Measurements from ENCODE around the gene TXNL1. TPM values are rescaled to one million over a fixed set of nuclear protein-coding genes. Genes with fewer than 3 reads are reported as not detected.

Gene TXNL1
- total RNA-seq, 1 experiment from 2014 or later: 90.4 TPM

DNA sequence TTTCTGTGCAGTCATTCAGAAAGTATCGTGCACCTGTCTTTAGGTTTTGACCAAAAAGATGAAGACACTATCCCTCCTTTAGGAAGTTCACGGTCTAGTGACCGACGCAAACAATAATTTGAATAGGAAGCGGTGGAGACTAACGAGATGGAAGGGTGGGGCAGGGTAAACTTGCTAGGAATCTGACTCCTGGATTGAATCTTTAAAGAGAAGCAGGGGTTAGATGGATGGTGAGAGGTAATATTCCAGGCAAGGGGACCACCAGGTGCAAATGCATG is 651 bp upstream of the TXNL1 start:
- Histone ChIP-seq H4K5ac (ENCODE audit: insufficient read length, low read depth, low read length) (no peak overlapping the region), H3K27me3 (ENCODE audit: insufficient read depth, low read length) (no peaks in the 10 kb centered on the region), H4K8ac (replicated peaks; ENCODE audit: insufficient read length, low read depth, low read length) (no peak overlapping the region), H4K20me1 (ENCODE audit: control insufficient read depth, insufficient read depth, insufficient read length) (no peaks in the 10 kb centered on the region), H3K4me1 (ENCODE audit: insufficient read depth, low read length) (no peaks in the 10 kb centered on the region), H3K9ac (ENCODE audit: extremely low read depth, insufficient read length, low read length) (peak overlapping the region; percentile 79), H3K27ac (ENCODE audit: insufficient read length, low read depth, low read length) (no peak overlapping the region), H3K23ac (ENCODE audit: insufficient read length, low read depth, low read length) (no peak overlapping the region), H2BK12ac (ENCODE audit: insufficient read length, low read depth, low read length) (no peak overlapping the region), H3T11ph (ENCODE audit: low read length) (no peak overlapping the region), H3K79me1 (ENCODE audit: insufficient read depth, low read depth, low read length, poor library complexity, severe bottlenecking) (no peaks in the 10 kb centered on the region), H3K9me3 (ENCODE audit: control insufficient read depth, low read depth, low read length) (no peaks in the 10 kb centered on the region), H3K18ac (ENCODE audit: insufficient read length, low read depth, low read length) (peak overlapping the region; percentile 69), H2BK5ac (ENCODE audit: insufficient read length, low read length) (no peak overlapping the region), H2BK120ac (ENCODE audit: low read depth, low read length, poor library complexity, severe bottlenecking) (no peak overlapping the region), H2AK5ac (ENCODE audit: insufficient read length, low read length) (no peak overlapping the region), H2AFZ (ENCODE audit: low read length) (no peak overlapping the region), H3K56ac (ENCODE audit: insufficient read length, low read depth, low read length) (no peak overlapping the region), H3K79me2 (ENCODE audit: insufficient read depth, low read length) (peaks cover 33% of the 10 kb centered on the region), H3K14ac (ENCODE audit: insufficient read depth, low read length) (no peak overlapping the region), H4K91ac (ENCODE audit: insufficient read length, low read depth, low read length) (no peak overlapping the region), H3K4me2 (ENCODE audit: insufficient read depth, insufficient read length, low read length) (peak overlapping the region; percentile 71), H3K4ac (ENCODE audit: low read depth, low read length) (no peak overlapping the region), H2BK20ac (ENCODE audit: low read depth, low read length, poor library complexity, severe bottlenecking) (no peak overlapping the region), H3K23me2 (ENCODE audit: insufficient read length, low read depth, low read length, poor library complexity, severe bottlenecking) (peaks cover 8% of the 10 kb centered on the region), H2BK15ac (ENCODE audit: low read depth, low read length) (no peak overlapping the region)
- Mint-ChIP-seq H3K27me3 (ENCODE audit: low read depth) (peaks cover 7% of the 10 kb centered on the region), H3K4me1 (peaks cover 11 to 16% of the 10 kb centered on the region in 2 experiments), H3K36me3 (ENCODE audit: insufficient read depth in 1 of 3, low read depth in 3 of 3) (peaks cover 4 to 15% (median 10%) of the 10 kb centered on the region in 3 experiments; a peak in 6 of 7 replicates), H3K4me3 (peak overlapping the region; percentile 98 to 99), H3K9me3 (no peaks in the 10 kb centered on the region; a peak in 1 of 5 replicates), H3K27ac (peak overlapping the region; percentile 96 to 100 (median 96); a peak in 3 of 7 replicates)
- no CpG with 5 or more reads among the region's 6 CpGs for WGBS (ENCODE audit: extremely low coverage, insufficient read length, low lambda C conversion rate)
- TF ChIP-seq, protein P1, sequence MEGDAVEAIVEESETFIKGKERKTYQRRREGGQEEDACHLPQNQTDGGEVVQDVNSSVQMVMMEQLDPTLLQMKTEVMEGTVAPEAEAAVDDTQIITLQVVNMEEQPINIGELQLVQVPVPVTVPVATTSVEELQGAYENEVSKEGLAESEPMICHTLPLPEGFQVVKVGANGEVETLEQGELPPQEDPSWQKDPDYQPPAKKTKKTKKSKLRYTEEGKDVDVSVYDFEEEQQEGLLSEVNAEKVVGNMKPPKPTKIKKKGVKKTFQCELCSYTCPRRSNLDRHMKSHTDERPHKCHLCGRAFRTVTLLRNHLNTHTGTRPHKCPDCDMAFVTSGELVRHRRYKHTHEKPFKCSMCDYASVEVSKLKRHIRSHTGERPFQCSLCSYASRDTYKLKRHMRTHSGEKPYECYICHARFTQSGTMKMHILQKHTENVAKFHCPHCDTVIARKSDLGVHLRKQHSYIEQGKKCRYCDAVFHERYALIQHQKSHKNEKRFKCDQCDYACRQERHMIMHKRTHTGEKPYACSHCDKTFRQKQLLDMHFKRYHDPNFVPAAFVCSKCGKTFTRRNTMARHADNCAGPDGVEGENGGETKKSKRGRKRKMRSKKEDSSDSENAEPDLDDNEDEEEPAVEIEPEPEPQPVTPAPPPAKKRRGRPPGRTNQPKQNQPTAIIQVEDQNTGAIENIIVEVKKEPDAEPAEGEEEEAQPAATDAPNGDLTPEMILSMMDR (conservative IDR thresholded peaks at IDR 0.05): no peak
- DNase-seq: no peak
